B cell (primary cell): ENCODE data around the gene SNCB.

Source experiments
- EZH2 ChIP-seq: IDR thresholded peaks from 2 replicates; pipeline ENCODE4 v1.6.1; 2012; ENCODE audit warnings: borderline replicate concordance, low read depth, mild to moderate bottlenecking, moderate library complexity, low read length; ENCODE audit not compliant: insufficient read depth, poor library complexity, severe bottlenecking
- TF ChIP-seq, protein P1 (sequence below): fragments of 200-600 bp; IDR thresholded peaks from one replicate; pipeline ENCODE4 v1.8.0; 2022; ENCODE audit warnings: antibody characterized with exemption, mild to moderate bottlenecking

DNA sequence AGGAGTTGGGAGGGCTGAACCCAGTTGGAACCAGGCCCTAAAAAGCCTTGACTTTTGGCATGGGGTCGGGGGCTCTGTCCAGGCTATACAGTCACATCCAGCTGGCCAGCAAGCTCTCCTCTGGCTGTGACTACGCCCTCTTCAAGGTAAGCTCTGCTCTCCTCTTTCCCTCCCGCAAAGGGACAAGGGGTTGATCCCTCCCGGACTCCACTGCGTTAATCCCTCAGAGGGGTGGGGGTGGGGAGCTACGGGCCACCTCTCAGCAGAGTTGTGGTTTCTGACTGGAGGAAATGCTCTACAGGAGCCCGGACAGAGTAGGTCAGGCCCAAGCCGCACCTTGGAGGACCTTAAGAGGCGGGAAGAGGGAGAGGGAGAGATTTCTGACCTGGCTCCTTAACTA, 14.0 kb upstream of the SNCB start:
- TF ChIP-seq, protein P1, sequence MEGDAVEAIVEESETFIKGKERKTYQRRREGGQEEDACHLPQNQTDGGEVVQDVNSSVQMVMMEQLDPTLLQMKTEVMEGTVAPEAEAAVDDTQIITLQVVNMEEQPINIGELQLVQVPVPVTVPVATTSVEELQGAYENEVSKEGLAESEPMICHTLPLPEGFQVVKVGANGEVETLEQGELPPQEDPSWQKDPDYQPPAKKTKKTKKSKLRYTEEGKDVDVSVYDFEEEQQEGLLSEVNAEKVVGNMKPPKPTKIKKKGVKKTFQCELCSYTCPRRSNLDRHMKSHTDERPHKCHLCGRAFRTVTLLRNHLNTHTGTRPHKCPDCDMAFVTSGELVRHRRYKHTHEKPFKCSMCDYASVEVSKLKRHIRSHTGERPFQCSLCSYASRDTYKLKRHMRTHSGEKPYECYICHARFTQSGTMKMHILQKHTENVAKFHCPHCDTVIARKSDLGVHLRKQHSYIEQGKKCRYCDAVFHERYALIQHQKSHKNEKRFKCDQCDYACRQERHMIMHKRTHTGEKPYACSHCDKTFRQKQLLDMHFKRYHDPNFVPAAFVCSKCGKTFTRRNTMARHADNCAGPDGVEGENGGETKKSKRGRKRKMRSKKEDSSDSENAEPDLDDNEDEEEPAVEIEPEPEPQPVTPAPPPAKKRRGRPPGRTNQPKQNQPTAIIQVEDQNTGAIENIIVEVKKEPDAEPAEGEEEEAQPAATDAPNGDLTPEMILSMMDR = no peak
- no peak for TF ChIP-seq EZH2
